ENCODE data around the gene TMEM200A. TPM values are rescaled to one million over a fixed set of nuclear protein-coding genes. Genes with fewer than 3 reads are reported as not detected.

The TMEM200A gene
- polyA plus RNA-seq, 12 donors = 13.3 to 25.6 (median 22.6) TPM; not detected in 1

DNA sequence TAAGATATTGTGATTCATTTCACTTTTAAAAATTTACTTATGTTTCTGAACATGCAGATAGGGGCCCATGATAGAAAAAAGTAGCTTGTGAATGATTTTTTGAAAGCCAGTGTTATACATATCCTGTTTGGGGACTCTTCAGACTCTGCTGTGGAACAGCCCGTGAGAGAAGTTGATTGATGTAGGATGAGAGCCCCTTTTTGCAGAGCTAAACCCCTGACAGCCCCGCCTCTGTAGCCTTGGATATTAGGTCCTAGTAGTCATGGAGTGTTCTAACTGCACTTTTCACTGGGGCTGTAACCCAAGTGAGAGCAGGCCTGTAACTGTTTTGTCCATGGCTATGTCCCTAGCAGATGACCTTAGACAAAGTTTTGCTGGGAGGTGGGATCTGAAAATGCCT, 8.2 kb downstream of the TMEM200A start:
- no peak for DNase-seq

DNA sequence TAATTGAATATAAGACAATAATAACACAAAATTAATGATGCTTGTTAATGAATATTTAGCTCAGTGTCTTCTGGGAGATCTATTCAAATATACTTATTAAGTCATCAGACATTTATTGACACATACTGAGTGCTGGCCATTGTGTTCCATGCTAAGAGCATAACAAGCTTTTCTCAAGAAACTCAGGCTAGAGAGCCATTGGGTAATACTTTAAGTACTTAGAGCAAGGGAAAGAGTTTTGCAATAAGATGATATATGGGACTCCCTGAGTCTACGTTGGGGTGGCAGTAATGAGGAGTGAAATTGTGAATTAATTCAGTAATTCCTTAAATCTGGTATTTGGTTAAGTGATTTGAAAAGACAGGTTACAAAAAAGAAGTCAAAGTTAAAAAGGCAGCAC, 11.1 kb downstream of the TMEM200A start:
- DNase-seq = no peak

DNA sequence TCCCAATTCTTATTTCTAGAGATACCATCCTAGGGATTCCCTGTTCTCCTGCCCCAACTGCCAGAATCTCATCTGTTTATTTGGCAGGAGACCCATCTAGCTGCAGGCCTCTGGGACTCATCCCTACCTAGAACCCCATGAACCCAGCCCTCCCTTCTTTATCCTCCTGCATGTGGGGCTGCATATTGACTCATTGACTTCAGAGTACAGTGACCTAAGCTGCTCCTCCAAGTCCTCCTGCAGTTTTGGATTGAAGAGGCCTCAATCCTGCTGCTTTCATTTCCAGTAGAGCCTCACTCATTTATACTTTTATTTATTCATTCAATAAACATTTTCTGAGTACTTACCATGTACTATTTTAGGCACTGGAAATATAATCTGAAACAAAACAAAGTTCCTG, 11.6 kb downstream of the TMEM200A start:
- DNase-seq = no peak

DNA sequence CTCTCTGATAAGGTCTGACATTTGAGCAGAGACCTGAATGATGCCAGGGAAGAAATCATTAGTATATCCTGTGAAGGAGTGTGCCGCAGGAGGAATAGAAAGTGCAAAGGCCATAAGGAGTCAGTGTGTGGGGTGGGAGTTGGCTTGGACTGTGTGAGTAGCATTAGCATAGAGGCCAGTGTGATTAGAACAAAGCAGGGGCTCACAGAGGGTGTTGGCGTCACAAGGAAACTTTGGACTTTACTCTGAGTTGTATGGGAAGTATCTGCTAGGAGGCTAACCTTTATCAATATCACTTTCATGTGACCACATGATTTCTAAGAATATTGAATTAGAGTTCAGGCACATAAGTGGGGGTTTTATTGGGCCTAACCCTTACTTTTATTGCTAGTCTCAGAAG, 12.1 kb downstream of the TMEM200A start:
- no peak for DNase-seq

DNA sequence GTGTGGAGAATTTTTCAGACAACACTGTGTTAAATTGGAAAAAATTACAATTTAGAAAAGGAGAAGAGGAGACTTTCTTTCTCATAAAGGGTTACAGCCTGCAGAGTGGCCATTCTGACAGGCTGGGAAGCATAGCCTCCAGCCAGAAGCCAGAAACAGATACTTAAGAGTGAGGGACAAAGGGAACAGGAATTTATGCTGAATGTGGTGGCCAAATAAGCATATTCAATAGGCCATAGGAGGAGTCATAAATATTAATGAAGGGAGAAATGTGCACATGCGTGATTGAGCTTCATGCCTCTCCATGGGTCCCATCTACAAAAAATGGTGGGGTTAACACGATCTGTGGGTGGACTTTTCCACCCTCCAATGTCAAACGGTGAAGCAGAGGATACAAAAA, 13.4 kb downstream of the TMEM200A start:
- no peak for DNase-seq

DNA sequence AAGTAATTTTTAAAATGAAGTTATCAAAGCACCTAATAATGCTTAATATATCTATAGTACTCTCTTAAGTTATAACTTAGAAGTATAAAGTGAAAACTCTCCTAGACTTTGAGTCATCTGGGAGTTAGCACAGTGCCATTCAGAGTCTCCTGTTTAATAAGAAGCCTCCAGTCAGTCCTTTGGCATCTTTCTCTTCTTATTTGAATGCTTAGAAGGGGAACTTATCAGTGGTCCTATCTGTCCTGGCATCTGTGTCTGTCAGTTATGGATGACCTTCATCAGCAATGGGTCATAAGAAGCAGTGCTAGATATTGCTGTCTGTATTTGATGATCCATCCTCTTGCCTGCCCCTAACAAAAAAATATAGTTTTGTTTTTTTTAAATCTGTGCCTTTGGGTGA, 15.2 kb downstream of the TMEM200A start:
- no peak for DNase-seq

DNA sequence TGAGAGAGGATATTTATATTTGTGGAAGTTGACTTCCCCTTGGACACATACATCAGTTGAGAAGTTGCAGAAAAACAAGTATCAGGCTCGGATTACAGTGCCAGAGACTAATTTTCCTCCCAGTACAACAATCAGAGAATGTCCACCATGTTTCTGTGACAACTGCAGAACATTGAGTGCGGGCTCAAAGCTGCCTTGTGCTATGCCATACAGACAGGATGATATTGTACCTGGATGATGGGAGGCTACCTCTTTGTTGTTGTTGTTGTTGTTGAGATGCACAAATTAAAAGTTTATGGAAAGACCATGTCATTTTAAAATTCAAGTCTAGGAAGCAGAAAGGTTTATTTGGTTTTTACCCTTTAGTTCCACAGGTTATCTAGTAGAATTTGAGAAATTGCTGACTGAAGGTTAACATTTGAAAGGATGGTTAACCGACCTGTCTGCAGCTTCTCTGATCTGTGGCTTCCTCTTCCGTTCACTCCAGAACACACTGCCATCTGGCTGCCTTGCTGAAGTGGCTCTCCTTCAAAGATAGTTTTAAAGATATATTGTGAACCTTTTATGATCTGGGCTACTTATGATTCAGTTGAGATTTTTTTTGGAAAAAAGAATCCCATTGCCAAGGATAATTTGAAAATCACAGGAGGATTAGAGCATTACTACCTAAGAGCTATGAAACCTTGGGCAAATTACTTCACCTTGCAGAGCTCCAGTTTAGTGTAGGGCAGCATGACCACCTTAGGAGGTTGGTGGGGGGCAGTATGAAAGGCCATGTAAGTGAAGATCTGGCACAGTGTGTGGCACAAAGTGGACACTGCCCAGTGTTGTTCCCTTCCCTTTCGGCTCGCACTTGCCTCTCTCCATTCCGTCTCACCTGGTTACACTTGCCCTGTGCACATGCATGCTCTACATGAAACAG, 15.9 kb downstream of the TMEM200A start:
- no peak for DNase-seq

DNA sequence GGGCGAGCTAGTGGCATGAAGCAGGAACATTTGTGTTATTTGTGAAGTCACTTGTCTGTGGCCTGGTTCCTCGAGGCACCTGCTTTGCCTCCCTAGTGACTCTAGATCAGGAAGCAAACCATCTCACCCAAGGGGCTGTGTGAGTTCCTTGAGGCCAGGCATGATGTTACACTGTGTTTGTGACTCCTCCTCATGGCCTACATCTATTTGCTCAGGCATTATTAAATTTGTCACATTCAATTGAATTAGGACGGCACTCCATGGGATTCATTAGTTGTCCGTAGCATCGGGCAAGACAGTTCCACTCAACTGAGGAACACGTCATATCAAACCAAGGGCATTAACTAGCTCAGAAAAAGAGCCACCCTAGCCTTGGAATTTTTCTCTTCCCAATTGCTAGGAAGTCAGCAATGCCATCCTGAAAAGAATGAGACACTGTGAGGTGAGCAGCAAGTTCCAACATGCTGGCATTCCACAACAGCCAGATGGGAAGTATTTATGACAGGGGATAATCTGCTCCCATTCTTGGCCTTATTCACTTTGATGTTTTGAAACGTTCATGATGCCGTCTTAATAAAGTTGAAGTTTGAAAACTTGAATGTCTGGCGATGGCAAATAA, 17.2 kb downstream of the TMEM200A start:
- DNase-seq = no peak

DNA sequence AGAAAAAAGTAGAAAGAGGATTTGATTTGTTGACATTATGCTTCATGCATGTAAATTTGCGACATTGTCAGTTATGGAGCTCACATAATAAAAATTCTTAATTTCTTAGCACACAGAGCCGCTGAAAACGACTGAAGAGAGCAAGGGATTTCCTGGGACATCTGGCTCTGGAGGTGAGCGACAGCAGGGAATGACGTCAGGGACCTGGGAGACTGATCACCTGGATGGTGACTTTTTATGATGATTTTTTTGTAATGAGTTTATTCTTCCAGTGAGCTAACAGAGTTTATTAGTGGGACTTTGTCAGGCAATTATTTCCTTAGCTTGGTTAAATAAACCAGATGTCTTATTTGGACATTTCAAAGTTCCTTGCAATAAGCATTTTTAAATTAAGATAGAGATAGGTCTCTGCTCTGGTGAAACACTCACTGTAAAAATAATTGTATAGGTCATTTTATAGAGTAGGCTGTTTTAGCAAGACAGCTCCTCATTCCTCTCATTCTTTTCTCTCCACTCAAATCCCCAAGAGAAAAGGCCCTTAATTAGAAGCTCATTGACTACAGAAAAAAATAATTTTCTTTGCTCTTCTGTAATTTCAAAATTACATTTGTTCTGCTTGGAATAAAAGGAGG, 19.4 kb downstream of the TMEM200A start:
- DNase-seq = no peak

DNA sequence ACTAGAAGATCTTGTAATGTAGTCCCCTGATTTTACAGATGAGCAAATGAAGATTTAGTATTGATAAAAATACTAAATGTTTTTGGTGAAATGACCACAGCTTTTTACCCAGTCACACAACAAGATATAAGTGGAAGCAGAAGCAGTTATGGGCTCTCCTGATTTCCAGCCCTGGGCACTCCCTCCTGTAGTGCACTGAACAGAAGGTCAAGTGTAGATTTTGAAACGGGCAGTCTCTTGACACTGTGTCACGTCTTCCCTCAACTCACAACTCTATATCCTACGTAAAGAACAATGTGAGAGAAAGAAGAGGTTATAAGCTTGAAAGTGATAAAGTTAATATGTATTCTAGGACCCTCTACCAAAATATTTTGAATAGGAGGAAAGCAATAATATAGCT, 23.3 kb downstream of the TMEM200A start:
- DNase-seq = no peak

DNA sequence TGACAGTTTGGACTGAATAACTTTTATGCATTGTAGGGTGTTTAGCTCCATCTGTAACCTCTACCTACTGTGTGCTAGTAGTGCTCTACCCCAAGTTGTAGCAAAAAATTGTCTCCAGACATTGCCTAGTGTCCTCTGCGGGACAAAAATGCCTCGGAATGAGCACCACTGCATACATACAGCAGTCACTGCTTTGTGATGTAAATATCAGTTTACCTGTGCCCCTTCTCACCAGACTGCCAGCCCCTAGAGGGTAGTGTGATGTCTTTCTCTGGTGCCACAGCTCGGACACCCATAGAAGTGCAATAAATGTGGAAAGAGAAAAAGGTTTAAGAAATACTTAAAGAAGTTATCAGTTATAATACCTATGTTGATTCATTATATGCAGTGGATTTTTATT, 25.1 kb downstream of the TMEM200A start:
- no peak for DNase-seq

DNA sequence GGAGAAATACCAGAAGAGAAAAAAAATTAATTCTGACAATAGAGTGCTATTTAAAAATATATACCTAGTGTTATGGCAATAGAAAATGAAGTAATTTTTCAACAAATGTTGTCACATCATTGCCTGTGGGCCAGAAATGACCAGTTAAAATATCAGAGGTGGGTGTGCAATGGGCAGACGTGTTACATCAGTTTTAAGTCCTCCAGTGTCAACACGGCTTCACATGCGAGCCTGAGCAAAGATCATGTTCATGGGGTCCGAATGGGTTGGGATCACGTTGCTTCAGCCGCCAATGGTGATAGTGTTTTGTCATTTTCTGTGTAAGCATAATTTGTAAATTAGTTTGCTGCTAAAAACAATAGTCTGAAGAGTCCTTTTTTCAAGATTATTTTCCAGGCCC, 27.5 kb downstream of the TMEM200A start:
- no peak for DNase-seq

DNA sequence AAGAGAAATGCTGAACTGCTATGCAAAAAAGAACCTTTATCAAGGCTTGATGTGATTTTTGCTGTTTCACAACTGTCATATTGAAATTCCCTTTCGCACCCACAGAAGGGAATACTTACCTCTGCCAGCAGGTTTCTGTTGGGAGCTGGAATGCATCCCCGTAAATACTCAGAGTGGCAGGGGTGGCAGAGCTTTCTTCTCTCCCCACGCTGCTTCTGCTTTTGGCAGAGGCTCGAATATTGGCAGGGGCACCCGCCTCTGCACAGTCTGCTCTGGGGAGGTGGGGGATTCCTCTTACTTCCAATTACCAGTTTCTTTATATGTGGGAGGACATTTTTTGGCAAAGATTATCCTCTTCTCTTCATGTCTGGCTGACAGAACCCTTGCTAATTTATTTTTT, 28.4 kb downstream of the TMEM200A start:
- DNase-seq = no peak

DNA sequence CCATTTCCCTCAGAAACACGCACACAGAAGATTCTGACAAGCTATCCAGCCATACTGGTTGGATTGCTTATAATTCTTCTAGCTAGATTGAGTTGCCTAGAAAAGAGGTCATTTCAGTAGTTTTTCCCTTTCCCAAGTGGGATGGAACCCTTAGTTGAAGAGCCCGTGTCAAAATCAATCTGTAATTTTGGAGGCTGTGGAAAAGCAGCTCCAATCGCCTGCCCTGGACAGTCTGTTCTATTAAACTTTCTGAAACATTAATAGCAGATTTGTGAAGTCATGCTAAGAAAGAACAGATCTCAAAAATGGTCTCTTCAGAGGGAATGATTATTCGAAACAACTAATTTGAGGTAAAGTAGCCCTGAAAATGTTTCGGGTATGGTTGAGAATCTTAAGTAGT, 29.3 kb downstream of the TMEM200A start:
- no peak for DNase-seq

DNA sequence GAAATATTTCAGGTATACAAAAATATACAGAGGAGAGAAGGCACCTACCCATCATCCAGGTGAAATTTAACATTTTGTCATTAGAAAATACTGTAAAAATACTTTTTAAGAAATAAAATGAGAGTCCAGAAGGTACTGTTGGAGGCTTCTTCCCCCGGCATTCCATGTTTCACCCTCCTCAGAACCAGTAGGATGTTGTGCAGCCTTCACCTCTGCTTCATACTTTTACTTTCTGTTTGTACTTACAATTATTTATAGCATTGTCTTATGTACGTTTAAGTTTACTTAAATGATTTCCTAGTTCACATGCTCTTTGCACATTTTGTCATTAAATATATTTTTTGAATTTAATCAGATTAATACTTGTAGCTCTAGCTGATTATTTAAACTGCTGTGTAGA, 30.9 kb downstream of the TMEM200A start:
- no peak for DNase-seq

DNA sequence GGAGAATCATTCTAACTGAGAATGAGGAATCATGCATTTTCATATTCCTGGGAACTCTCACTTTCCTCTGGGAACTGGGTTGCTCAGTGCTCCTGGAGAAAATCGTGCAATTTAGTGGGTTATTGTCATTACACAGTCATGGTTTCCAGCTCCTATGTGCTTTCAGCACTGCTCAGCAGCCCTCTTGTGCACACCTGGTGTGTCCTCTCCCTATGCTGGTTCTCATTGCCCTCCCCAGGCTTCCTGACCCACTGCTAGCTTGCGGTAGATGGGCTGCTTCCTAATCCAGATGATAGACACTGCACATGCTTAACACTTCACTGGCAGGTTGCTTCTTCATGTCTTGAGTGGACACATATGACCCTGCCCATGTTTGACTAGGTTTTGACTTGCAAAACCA, 39.7 kb downstream of the TMEM200A start:
- no peak for DNase-seq

DNA sequence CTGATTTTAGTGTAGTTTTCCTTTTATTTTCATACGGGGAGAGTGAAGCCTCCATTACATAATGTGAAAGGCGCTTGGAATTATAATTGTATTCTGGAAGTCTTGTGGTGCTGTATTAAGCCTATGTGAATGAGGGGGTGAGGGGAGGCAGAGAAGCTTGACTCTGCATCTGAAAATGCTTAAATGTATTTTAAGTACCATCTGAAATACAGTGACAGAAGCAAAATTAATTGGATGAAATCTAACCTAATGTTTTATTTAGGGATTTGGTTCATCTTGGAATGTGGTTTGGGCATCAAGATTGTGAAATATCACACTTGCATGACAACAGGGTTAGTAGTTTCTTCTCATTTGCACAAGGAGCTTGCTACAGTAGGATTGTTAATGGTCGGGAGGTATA, 41.2 kb downstream of the TMEM200A start:
- DNase-seq = no peak

DNA sequence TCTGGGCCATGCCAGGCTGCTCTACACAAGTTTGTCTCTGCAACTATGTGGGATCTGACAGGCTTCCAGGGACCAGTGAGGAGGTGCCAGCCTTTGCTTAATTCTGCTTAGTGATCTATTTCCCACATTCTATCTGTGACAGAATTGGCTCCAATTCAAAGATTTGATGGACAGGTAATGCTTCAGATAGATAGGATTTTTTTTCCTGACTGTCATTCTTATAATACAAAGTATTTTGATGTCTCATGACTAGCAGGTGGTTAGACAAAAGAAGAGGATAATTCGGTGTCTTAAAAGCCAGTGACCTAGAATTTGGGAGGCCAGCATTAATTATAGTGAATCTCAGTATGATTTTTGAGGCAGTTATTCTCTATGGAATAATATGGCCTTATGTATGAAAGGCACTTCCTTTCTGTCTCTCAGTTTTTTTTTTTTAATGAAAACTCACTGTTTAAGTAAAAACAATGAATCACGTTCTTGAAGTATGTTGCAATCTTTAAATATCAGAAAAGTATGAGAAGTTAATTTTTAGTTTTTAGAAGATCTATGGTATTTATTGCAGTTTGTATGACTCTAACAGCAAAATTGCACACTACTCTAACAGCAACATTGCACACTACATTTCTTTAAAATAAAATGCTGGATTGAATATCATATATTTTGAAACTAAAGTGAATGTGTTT, 43.7 kb downstream of the TMEM200A start:
- DNase-seq = no peak

DNA sequence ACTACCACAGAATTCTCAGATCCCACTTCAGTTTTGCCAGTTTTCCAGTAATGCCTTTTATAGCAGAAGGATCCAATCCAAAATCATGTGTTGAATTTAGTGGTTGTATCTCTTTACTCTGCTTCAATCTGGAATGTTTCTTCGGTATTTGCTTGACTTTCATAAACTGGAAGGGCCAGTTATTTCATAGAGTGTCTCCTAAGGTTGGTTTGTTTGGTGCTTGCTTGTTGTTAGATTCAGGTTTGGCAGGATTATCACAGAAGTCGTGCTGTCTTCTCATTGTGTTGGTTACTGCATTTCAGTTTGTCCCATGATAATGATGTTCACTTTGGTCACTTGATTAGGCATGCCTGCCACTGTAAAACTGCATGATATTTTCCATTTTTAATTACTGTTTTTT, 45.7 kb downstream of the TMEM200A start:
- DNase-seq = no peak

DNA sequence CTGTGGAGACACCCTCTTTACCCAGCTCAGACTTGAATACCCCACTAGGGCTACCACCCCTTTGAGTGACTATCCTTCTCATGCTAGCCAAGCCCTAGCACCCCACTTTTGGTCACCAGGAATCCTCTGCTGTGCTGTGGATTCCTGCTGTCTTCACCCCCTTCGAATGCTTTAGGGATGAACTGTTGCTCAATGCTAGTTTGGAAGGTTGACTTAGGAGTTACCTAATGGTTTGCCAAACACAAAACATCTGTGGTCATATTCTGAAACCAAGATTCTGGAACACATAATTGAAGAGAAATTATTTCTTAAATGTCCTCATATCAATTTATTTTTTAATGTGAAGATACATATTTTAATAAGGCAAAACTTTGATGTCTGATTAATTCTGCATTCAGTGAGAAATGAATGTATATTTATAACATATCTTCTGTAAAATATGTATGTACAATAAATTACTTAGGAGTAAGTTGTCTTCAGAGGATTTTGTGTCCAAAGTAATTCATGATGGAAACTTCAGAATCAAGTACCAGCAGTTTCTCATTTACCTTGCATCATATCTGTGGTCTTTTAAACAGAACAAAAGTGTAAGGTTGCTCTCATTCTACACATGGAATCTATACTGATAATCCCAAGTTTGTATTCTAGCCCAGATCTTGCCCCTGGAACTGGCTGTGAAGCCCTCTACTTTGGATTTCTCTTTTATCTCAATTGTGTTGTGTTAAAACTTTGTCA, 46.9 kb downstream of the TMEM200A start:
- DNase-seq = no peak

DNA sequence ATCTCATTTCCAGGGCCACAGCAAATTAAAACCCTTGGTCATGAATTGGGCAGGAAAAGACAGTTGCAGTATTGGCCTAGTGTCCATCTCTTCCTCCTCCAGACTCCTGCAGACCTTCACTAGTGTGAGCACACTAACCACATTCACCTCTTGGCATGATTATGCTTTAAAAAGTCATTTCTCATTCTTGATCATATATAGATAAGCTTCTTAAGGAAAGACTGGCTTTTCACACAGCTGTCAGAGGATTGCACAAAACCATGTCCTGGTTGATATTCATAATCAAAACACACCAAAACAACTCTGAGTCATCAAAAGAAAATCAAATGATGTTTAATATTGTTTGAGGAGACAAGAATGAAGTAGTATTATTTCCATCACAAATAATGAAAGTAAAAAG, 52.1 kb downstream of the TMEM200A start:
- DNase-seq = no peak

DNA sequence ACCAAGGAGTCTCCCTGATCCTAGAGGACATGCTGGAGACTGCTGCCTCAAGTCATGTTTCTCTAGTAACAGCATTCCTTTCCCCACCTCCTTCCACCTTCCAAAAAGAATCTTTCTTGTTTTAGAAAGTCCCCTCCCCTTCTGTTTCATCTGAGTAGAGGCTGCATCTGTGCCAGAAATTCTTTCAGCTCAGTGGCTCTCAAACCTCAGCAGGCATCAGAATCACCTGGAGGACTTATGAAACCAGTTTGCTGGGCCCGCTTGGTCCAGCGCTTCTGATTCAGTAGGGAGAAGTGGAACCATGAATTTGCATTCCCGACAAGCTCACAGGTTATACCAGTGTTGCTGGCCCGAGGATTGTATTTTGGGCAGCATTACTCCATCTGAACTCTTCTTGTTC, 55.1 kb downstream of the TMEM200A start:
- no peak for DNase-seq

All from muscle of arm (tissue), 12 donors.